GM19395 (cell line): ENCODE measurements around the gene KRT80.

ENCODE experiments used
- ATAC-seq: cut with Tn5 transposase; IDR thresholded peaks from one replicate; pipeline ENCODE4 v1.9.1; 2021; ENCODE audit warnings: mild to moderate bottlenecking, moderate library complexity; ENCODE audit not compliant: unreplicated experiment

Gene KRT80

GRCh38 chr12:52141875-52142274 lies 49.9 kb downstream of the KRT80 start:
- ATAC-seq: no peak

- no peak for ATAC-seq
Observed at GRCh38 chr12:52141306-52141705, 50.5 kb downstream of the KRT80 start.

- ATAC-seq: no peak
Observed at GRCh38 chr12:52139579-52140062, 52.2 kb downstream of the KRT80 start.

- ATAC-seq: no peak
Observed at GRCh38 chr12:52139147-52139546, 52.7 kb downstream of the KRT80 start.

- ATAC-seq: no peak
Observed at GRCh38 chr12:52137746-52138145, 54.1 kb downstream of the KRT80 start.

- ATAC-seq: no peak
Observed at GRCh38 chr12:52132754-52133161, 59.1 kb downstream of the KRT80 start.

GRCh38 chr12:52130711-52131110 lies 61.1 kb downstream of the KRT80 start:
- no peak for ATAC-seq

GRCh38 chr12:52127683-52128450 lies 63.9 kb downstream of the KRT80 start:
- no peak for ATAC-seq

GRCh38 chr12:52126605-52127578 lies 64.9 kb downstream of the KRT80 start:
- no peak for ATAC-seq

GRCh38 chr12:52126050-52126604 lies 65.7 kb downstream of the KRT80 start:
- no peak for ATAC-seq

GRCh38 chr12:52125476-52125900 lies 66.3 kb downstream of the KRT80 start:
- no peak for ATAC-seq

GRCh38 chr12:52123487-52124186 lies 68.2 kb downstream of the KRT80 start:
- ATAC-seq: no peak

- no peak for ATAC-seq
Observed at GRCh38 chr12:52122904-52123303, 68.9 kb downstream of the KRT80 start.

GRCh38 chr12:52122540-52122871 lies 69.3 kb downstream of the KRT80 start:
- no peak for ATAC-seq

- ATAC-seq: no peak
Observed at GRCh38 chr12:52121824-52122539, 69.8 kb downstream of the KRT80 start.

- no peak for ATAC-seq
Observed at GRCh38 chr12:52120951-52121823, 70.6 kb downstream of the KRT80 start.

GRCh38 chr12:52119398-52120254 lies 72.2 kb downstream of the KRT80 start:
- ATAC-seq: no peak
